Endodermal cell (in vitro differentiated cells): Measurements from ENCODE around the gene CUX1. TPM values are rescaled to one million over a fixed set of nuclear protein-coding genes. Genes with fewer than 3 reads are reported as not detected.

Experiments
- DNase-seq: peaks from one replicate; pipeline ENCODE4 v3.0.0-alpha.2; 2017
- H3K27ac ChIP-seq: 2 replicates; pipeline ENCODE4 v1.5.1; 2013; ENCODE audit warnings: mild to moderate bottlenecking, low read depth, low read length, moderate library complexity
- H3K27me3 ChIP-seq: 2 replicates; pipeline ENCODE4 v1.6.1; 2013; ENCODE audit warnings: mild to moderate bottlenecking, low read length, moderate library complexity; ENCODE audit not compliant: insufficient read depth, control insufficient read depth, poor library complexity, severe bottlenecking
- H3K36me3 ChIP-seq: 2 replicates; pipeline ENCODE4 v1.7.0; 2013; ENCODE audit warnings: mild to moderate bottlenecking, low read length, moderate library complexity; ENCODE audit not compliant: control insufficient read depth, insufficient read depth
- H3K4me1 ChIP-seq: one replicate; pipeline ENCODE4 v1.7.0; 2013; ENCODE audit warnings: low read length; ENCODE audit not compliant: control insufficient read depth, insufficient read depth
- H3K4me3 ChIP-seq: 2 replicates; pipeline ENCODE4 v1.5.1; 2013; ENCODE audit warnings: mild to moderate bottlenecking, low read length, moderate library complexity
- H3K9ac ChIP-seq: 2 replicates; pipeline ENCODE4 v1.6.1; 2013; ENCODE audit warnings: mild to moderate bottlenecking, low read length, moderate library complexity; ENCODE audit not compliant: poor library complexity, severe bottlenecking; ENCODE audit errors: extremely low read depth
- H3K9me3 ChIP-seq: 2 replicates; pipeline ENCODE4 v1.6.1; 2013; ENCODE audit warnings: mild to moderate bottlenecking, low read length, moderate library complexity; ENCODE audit not compliant: control insufficient read depth
- H3K27ac Mint-ChIP-seq: 2 replicates; pipeline ENCODE4 v1.8.0; 2020; ENCODE audit warnings: mixed read lengths
- H3K27me3 Mint-ChIP-seq: 2 replicates; pipeline ENCODE4 v1.8.0; 2021; ENCODE audit warnings: mild to moderate bottlenecking, mixed read lengths; ENCODE audit not compliant: insufficient read depth
- H3K36me3 Mint-ChIP-seq: 2 replicates; pipeline ENCODE4 v1.8.0; 2020; ENCODE audit warnings: low read depth, mixed read lengths
- H3K4me1 Mint-ChIP-seq: 2 replicates; pipeline ENCODE4 v1.8.0; 2020; ENCODE audit warnings: mixed read lengths
- H3K4me3 Mint-ChIP-seq: 2 replicates; pipeline ENCODE4 v1.8.0; 2020; ENCODE audit warnings: mild to moderate bottlenecking, moderate library complexity, mixed read lengths
- H3K9me3 Mint-ChIP-seq: 2 replicates; pipeline ENCODE4 v1.8.0; 2020; ENCODE audit warnings: mild to moderate bottlenecking, mixed read lengths
- CTCF ChIP-seq: fragments of 200-600 bp; sonication (generic); conservative IDR thresholded peaks from 2 replicates; pipeline ENCODE4 v1.5.0; 2021; ENCODE audit warnings: antibody characterized with exemption, mild to moderate bottlenecking
- WGBS, 2 experiments: methylation state at CpG; one replicate each; pipeline versions ENCODE4 v1.1.5 to v1.1.7; 2013; ENCODE audit warnings: missing lambda C conversion rate in 2 of 2, mixed read lengths in 1 of 2; ENCODE audit not compliant: insufficient coverage in 1 of 2, insufficient read length in 1 of 2; 5-methylcytosine and 5-hydroxymethylcytosine counted together
- total RNA-seq, 2 donors: library from RNA; stranded (reverse); fragmentation: NEBNext Ultra II Directional in 1 of 2; extraction: Animal tissue kit (Norgen Biotek cat#: 25700) in 1 of 2; gene quantifications; 2 replicates in 1 of 2; 3 replicates in 1 of 2; pipeline ENCODE4 v1.2.1, GENCODE V29; 2021

CUX1 gene
- total RNA-seq, 2 donors from 2014 or later = 85.1 to 108 TPM

- Mint-ChIP-seq H3K4me1 (no peaks in the 10 kb centered on the region), H3K27me3 (peaks cover 5% of the 10 kb centered on the region), H3K4me3 (no peak overlapping the region), H3K27ac (no peak overlapping the region), H3K9me3 (no peaks in the 10 kb centered on the region), H3K36me3 (no peaks in the 10 kb centered on the region)
- no peaks in the 10 kb centered on the region for H3K4me1 ChIP-seq
- H3K36me3 ChIP-seq = no peaks in the 10 kb centered on the region
- H3K27ac ChIP-seq = no peak overlapping the region
- DNase-seq = no peak
- no peaks in the 10 kb centered on the region for H3K27me3 ChIP-seq
- no peak for TF ChIP-seq CTCF
- no peak overlapping the region for H3K9ac ChIP-seq
- no peaks in the 10 kb centered on the region for H3K9me3 ChIP-seq
- H3K4me3 ChIP-seq = no peak overlapping the region
- WGBS, 2 experiments = 89 to 90% methylated on average over 4 of the region's 4 CpGs
Observed at GRCh38 chr7:101770466-101770865, 47.0 kb upstream of the CUX1 start.

GRCh38 chr7:101772508-101773211, 44.8 kb upstream of the CUX1 start:
- H3K27ac Mint-ChIP-seq = no peak overlapping the region
- H3K4me3 Mint-ChIP-seq = no peak overlapping the region
- DNase-seq = no peak
- Histone ChIP-seq H3K27ac (no peak overlapping the region), H3K4me3 (no peak overlapping the region), H3K4me1 (no peaks in the 10 kb centered on the region), H3K27me3 (no peaks in the 10 kb centered on the region), H3K9me3 (no peaks in the 10 kb centered on the region), H3K9ac (no peak overlapping the region), H3K36me3 (no peaks in the 10 kb centered on the region)
- peaks cover 5% of the 10 kb centered on the region for H3K27me3 Mint-ChIP-seq
- no peaks in the 10 kb centered on the region for H3K4me1 Mint-ChIP-seq
- no peak for TF ChIP-seq CTCF
- 81 to 82% methylated on average over 3 to 4 of the region's 4 CpGs for WGBS, 2 experiments
- H3K9me3 Mint-ChIP-seq = no peaks in the 10 kb centered on the region
- no peaks in the 10 kb centered on the region for H3K36me3 Mint-ChIP-seq

GRCh38 chr7:101775181-101775580, 42.2 kb upstream of the CUX1 start:
- H3K27me3 Mint-ChIP-seq = peaks cover 2% of the 10 kb centered on the region
- H3K9ac ChIP-seq = no peak overlapping the region
- no peaks in the 10 kb centered on the region for H3K4me1 Mint-ChIP-seq

More at GRCh38 chr7:101775181-101775580, 42.2 kb upstream of the CUX1 start:
- no peaks in the 10 kb centered on the region for H3K36me3 ChIP-seq
- WGBS, 2 experiments = 96 to 97% methylated on average over 9 of the region's 9 CpGs
- DNase-seq = no peak
- no peaks in the 10 kb centered on the region for H3K36me3 Mint-ChIP-seq
- no peaks in the 10 kb centered on the region for H3K9me3 ChIP-seq
- TF ChIP-seq CTCF = no peak
- no peaks in the 10 kb centered on the region for H3K27me3 ChIP-seq
- H3K9me3 Mint-ChIP-seq = no peaks in the 10 kb centered on the region
- no peak overlapping the region for H3K4me3 Mint-ChIP-seq
- H3K27ac Mint-ChIP-seq = no peak overlapping the region
- no peak overlapping the region for H3K27ac ChIP-seq
- no peak overlapping the region for H3K4me3 ChIP-seq
- no peaks in the 10 kb centered on the region for H3K4me1 ChIP-seq
